Measurements from ENCODE around the gene LRP1.

LRP1 gene

GRCh38 chr12:57214398-57214781 lies 86.1 kb downstream of the LRP1 start:
- Histone ChIP-seq H3K9ac (ENCODE audit: low read depth, low read length, poor library complexity, severe bottlenecking) (peak overlapping the region; percentile 56), H3K79me2 (ENCODE audit: insufficient read depth, low read length) (no peaks in the 10 kb centered on the region), H3K36me3 (ENCODE audit: insufficient read depth, low read length) (no peaks in the 10 kb centered on the region), H4K20me1 (ENCODE audit: insufficient read depth, low read length, poor library complexity, severe bottlenecking) (no peaks in the 10 kb centered on the region), H3K9me3 (ENCODE audit: insufficient read depth, low read depth, low read length) (no peaks in the 10 kb centered on the region), H3K4me2 (ENCODE audit: low read depth, low read length, poor library complexity, severe bottlenecking) (peak overlapping the region; percentile 64), H3K27me3 (ENCODE audit: insufficient read depth, low read length, poor library complexity, severe bottlenecking) (no peaks in the 10 kb centered on the region), H3K9me2 (replicated peaks; ENCODE audit: low read depth, low read length) (no peaks in the 10 kb centered on the region), H3K4me3 (ENCODE audit: low read length, poor library complexity, severe bottlenecking) (peak overlapping the region; percentile 28), H3F3A (ENCODE audit: low read depth) (no peaks in the 10 kb centered on the region), H2AFZ (ENCODE audit: low read length) (peak overlapping the region; percentile 78), H3K4me1 (ENCODE audit: insufficient read depth, low read length, poor library complexity, severe bottlenecking) (peaks cover 9% of the 10 kb centered on the region)
- TF ChIP-seq, protein P1, sequence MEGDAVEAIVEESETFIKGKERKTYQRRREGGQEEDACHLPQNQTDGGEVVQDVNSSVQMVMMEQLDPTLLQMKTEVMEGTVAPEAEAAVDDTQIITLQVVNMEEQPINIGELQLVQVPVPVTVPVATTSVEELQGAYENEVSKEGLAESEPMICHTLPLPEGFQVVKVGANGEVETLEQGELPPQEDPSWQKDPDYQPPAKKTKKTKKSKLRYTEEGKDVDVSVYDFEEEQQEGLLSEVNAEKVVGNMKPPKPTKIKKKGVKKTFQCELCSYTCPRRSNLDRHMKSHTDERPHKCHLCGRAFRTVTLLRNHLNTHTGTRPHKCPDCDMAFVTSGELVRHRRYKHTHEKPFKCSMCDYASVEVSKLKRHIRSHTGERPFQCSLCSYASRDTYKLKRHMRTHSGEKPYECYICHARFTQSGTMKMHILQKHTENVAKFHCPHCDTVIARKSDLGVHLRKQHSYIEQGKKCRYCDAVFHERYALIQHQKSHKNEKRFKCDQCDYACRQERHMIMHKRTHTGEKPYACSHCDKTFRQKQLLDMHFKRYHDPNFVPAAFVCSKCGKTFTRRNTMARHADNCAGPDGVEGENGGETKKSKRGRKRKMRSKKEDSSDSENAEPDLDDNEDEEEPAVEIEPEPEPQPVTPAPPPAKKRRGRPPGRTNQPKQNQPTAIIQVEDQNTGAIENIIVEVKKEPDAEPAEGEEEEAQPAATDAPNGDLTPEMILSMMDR (conservative IDR thresholded peaks at IDR 0.05; ENCODE audit: low read length): peak; percentile 80
- TF ChIP-seq EZH2phosphoT487 (IDR thresholded peaks at IDR 0.05; ENCODE audit: borderline replicate concordance): no peak

- H3K4me1 ChIP-seq (ENCODE audit: insufficient read depth, low read length, poor library complexity, severe bottlenecking): peaks cover 9% of the 10 kb centered on the region
- no peaks in the 10 kb centered on the region for H3K9me3 ChIP-seq (ENCODE audit: insufficient read depth, low read depth, low read length)
- no peaks in the 10 kb centered on the region for H3F3A ChIP-seq (ENCODE audit: low read depth)
- H3K4me2 ChIP-seq (ENCODE audit: low read depth, low read length, poor library complexity, severe bottlenecking): no peak overlapping the region
- no peak overlapping the region for H3K4me3 ChIP-seq (ENCODE audit: low read length, poor library complexity, severe bottlenecking)
- no peaks in the 10 kb centered on the region for H3K9me2 ChIP-seq (replicated peaks; ENCODE audit: low read depth, low read length)
- no peak overlapping the region for H3K9ac ChIP-seq (ENCODE audit: low read depth, low read length, poor library complexity, severe bottlenecking)
- H2AFZ ChIP-seq (ENCODE audit: low read length): no peak overlapping the region
- no peaks in the 10 kb centered on the region for H3K36me3 ChIP-seq (ENCODE audit: insufficient read depth, low read length)
- TF ChIP-seq, protein P1 (conservative IDR thresholded peaks at IDR 0.05; ENCODE audit: low read length): no peak
- no peak for TF ChIP-seq EZH2phosphoT487 (IDR thresholded peaks at IDR 0.05; ENCODE audit: borderline replicate concordance)
- H3K27me3 ChIP-seq (ENCODE audit: insufficient read depth, low read length, poor library complexity, severe bottlenecking): no peaks in the 10 kb centered on the region
- no peaks in the 10 kb centered on the region for H4K20me1 ChIP-seq (ENCODE audit: insufficient read depth, low read length, poor library complexity, severe bottlenecking)
- no peaks in the 10 kb centered on the region for H3K79me2 ChIP-seq (ENCODE audit: insufficient read depth, low read length)
Measured at GRCh38 chr12:57215065-57215464, 86.8 kb downstream of the LRP1 start.

DNA sequence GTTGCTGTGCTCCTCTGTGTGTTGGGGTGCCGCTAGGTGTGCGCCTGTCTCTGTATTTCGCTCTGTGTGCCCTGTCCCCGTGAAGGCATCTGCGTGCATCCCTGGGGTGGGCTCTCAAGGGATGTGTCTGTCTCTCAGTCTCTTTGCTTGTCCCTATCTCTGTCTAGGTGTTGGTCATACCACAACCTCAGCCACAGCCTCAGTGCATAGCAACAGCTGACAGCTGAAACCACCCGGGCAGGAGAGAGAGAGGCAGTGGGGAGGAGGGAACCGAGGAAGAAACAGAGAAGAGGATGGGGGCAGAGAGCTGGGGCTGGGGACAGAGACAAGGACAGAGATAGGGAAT lies 87.4 kb downstream of the LRP1 start:
- Histone ChIP-seq H3K79me2 (ENCODE audit: insufficient read depth, low read length) (no peaks in the 10 kb centered on the region), H3K9me2 (replicated peaks; ENCODE audit: low read depth, low read length) (no peaks in the 10 kb centered on the region), H3K4me2 (ENCODE audit: low read depth, low read length, poor library complexity, severe bottlenecking) (no peak overlapping the region), H3F3A (ENCODE audit: low read depth) (no peaks in the 10 kb centered on the region), H3K9me3 (ENCODE audit: insufficient read depth, low read depth, low read length) (no peaks in the 10 kb centered on the region), H3K27me3 (ENCODE audit: insufficient read depth, low read length, poor library complexity, severe bottlenecking) (no peaks in the 10 kb centered on the region), H3K4me3 (ENCODE audit: low read length, poor library complexity, severe bottlenecking) (no peak overlapping the region), H2AFZ (ENCODE audit: low read length) (no peak overlapping the region), H3K9ac (ENCODE audit: low read depth, low read length, poor library complexity, severe bottlenecking) (no peak overlapping the region), H4K20me1 (ENCODE audit: insufficient read depth, low read length, poor library complexity, severe bottlenecking) (no peaks in the 10 kb centered on the region), H3K36me3 (ENCODE audit: insufficient read depth, low read length) (no peaks in the 10 kb centered on the region), H3K4me1 (ENCODE audit: insufficient read depth, low read length, poor library complexity, severe bottlenecking) (peaks cover 9% of the 10 kb centered on the region)
- TF ChIP-seq, protein P1 (conservative IDR thresholded peaks at IDR 0.05; ENCODE audit: low read length): no peak
- TF ChIP-seq EZH2phosphoT487 (IDR thresholded peaks at IDR 0.05; ENCODE audit: borderline replicate concordance): no peak

Data from Loucy (cell line).